HEK293T (cell line): ENCODE data around the gene SEPTIN12.

Source experiments
- CTCF ChIA-PET: fragments of 350-600 bp; formaldehyde crosslinking; extraction: SDS; loops from one replicate; lab custom pipeline; 2021; ENCODE audit warnings: antibody characterized with exemption, inconsistent platforms; lab: Yijun Ruan, JAX
- POLR2A ChIA-PET: fragments of 350-600 bp; formaldehyde crosslinking; extraction: SDS; loops from one replicate; lab custom pipeline; 2020; ENCODE audit warnings: antibody characterized with exemption, inconsistent platforms; lab: Yijun Ruan, JAX
- DNase-seq: peaks from one replicate; pipeline ENCODE4 v3.0.0; 2012; ENCODE audit warnings: mixed read lengths; ENCODE audit errors: extremely low spot score
- ARNT ChIP-seq: fragments of 450-650 bp; IDR thresholded peaks from 2 replicates; pipeline ENCODE4 v1.6.1; 2017; ENCODE audit warnings: mild to moderate bottlenecking
- BHLHE40 ChIP-seq: fragments of 450-650 bp; IDR thresholded peaks from 2 replicates; pipeline ENCODE4 v1.6.1; 2016; ENCODE audit warnings: mild to moderate bottlenecking, moderate library complexity, borderline replicate concordance
- CTBP1 ChIP-seq: fragments of 450-650 bp; IDR thresholded peaks from 2 replicates; pipeline ENCODE4 v1.6.1; 2016; ENCODE audit warnings: borderline replicate concordance
- ELF4 ChIP-seq: fragments of 450-650 bp; IDR thresholded peaks from 2 replicates; pipeline ENCODE4 v1.6.1; 2017; ENCODE audit warnings: antibody characterized with exemption
- FOXA1 ChIP-seq: fragments of 450-650 bp; IDR thresholded peaks from 2 replicates; pipeline ENCODE4 v1.6.1; 2016; ENCODE audit warnings: mild to moderate bottlenecking
- FOXK2 ChIP-seq: fragments of 450-650 bp; IDR thresholded peaks from 2 replicates; pipeline ENCODE4 v1.6.1; 2016; ENCODE audit warnings: mild to moderate bottlenecking
- FOXM1 ChIP-seq: fragments of 450-650 bp; IDR thresholded peaks from 2 replicates; pipeline ENCODE4 v1.6.1; 2017; ENCODE audit warnings: mild to moderate bottlenecking, borderline replicate concordance
- HDGF ChIP-seq: fragments of 450-650 bp; IDR thresholded peaks from 2 replicates; pipeline ENCODE4 v1.6.1; 2017; ENCODE audit warnings: antibody characterized with exemption, borderline replicate concordance
- L3MBTL2 ChIP-seq: fragments of 450-650 bp; conservative IDR thresholded peaks from 2 replicates; pipeline ENCODE4 v1.6.1; 2016; ENCODE audit warnings: mild to moderate bottlenecking
- LEF1 ChIP-seq: fragments of 450-650 bp; IDR thresholded peaks from 2 replicates; pipeline ENCODE4 v1.6.1; 2017; ENCODE audit warnings: mild to moderate bottlenecking, borderline replicate concordance
- NFRKB ChIP-seq: fragments of 450-650 bp; IDR thresholded peaks from 2 replicates; pipeline ENCODE4 v1.6.1; 2016; ENCODE audit warnings: mild to moderate bottlenecking, moderate library complexity
- PKNOX1 ChIP-seq: fragments of 450-650 bp; IDR thresholded peaks from 2 replicates; pipeline ENCODE4 v1.6.1; 2016
- SP1 ChIP-seq: fragments of 450-650 bp; IDR thresholded peaks from 2 replicates; pipeline ENCODE4 v1.6.1; 2017
- SUZ12 ChIP-seq: fragments of 450-650 bp; IDR thresholded peaks from 2 replicates; pipeline ENCODE4 v1.6.1; 2016; ENCODE audit warnings: mild to moderate bottlenecking
- TARDBP ChIP-seq: fragments of 450-650 bp; IDR thresholded peaks from 2 replicates; pipeline ENCODE4 v1.6.1; 2016
- ZNF384 ChIP-seq: fragments of 450-650 bp; IDR thresholded peaks from 2 replicates; pipeline ENCODE4 v1.6.1; 2016

SEPTIN12 gene

GRCh38 chr16:4830408-4830807, 42.3 kb upstream of the SEPTIN12 start:
- ChIA-PET CTCF (no interaction called here), POLR2A (no interaction called here)
- TF ChIP-seq SUZ12: no peak
- no peak for TF ChIP-seq LEF1
- no peak for TF ChIP-seq ELF4
- TF ChIP-seq FOXK2: no peak
- TF ChIP-seq FOXA1: no peak
- no peak for DNase-seq

- ChIA-PET CTCF (no interaction called here), POLR2A (no interaction called here)
- DNase-seq: no peak
- TF ChIP-seq SUZ12: no peak
- no peak for TF ChIP-seq FOXA1
- TF ChIP-seq NFRKB: no peak
- TF ChIP-seq ELF4: no peak
- no peak for TF ChIP-seq LEF1
Observed at GRCh38 chr16:4828567-4829321, 40.6 kb upstream of the SEPTIN12 start.

- no peak for DNase-seq
- TF ChIP-seq FOXA1 (no peak), SUZ12 (no peak), FOXM1 (no peak), L3MBTL2 (no peak), CTBP1 (no peak), ARNT (no peak), BHLHE40 (no peak)
- ChIA-PET CTCF (no interaction called here), POLR2A (interaction anchor here (1.0 kb wide), 1 partner anchor 58 kb away, joined by 3 read pairs; no protein-coding TSS in a partner anchor)
Observed at GRCh38 chr16:4826980-4827379, 38.8 kb upstream of the SEPTIN12 start.

- CTCF ChIA-PET: interaction anchor here (0.6 kb wide), 1 partner anchor 91 kb away, joined by 3 read pairs; no protein-coding TSS in a partner anchor
- TF ChIP-seq TARDBP: no peak
- no peak for TF ChIP-seq ELF4
- TF ChIP-seq ZNF384: no peak
- TF ChIP-seq ARNT: no peak
- TF ChIP-seq CTBP1: no peak
- no peak for TF ChIP-seq SUZ12
- TF ChIP-seq FOXM1: no peak
- no peak for TF ChIP-seq FOXK2
- DNase-seq: no peak
- POLR2A ChIA-PET: interaction anchor here (1.0 kb wide), 1 partner anchor 58 kb away, joined by 3 read pairs; no protein-coding TSS in a partner anchor
Observed at GRCh38 chr16:4826526-4826925, 38.4 kb upstream of the SEPTIN12 start.

GRCh38 chr16:4825196-4825595, 37.1 kb upstream of the SEPTIN12 start:
- no peak for TF ChIP-seq BHLHE40
- TF ChIP-seq NFRKB: no peak
- TF ChIP-seq LEF1: no peak
- no peak for TF ChIP-seq SP1
- TF ChIP-seq HDGF: no peak
- no peak for TF ChIP-seq FOXA1
- no peak for TF ChIP-seq FOXK2
- TF ChIP-seq L3MBTL2: no peak
- no peak for TF ChIP-seq ELF4
- no peak for DNase-seq
- ChIA-PET CTCF (no interaction called here), POLR2A (no interaction called here)

GRCh38 chr16:4820652-4821051, 32.5 kb upstream of the SEPTIN12 start:
- DNase-seq: no peak
- TF ChIP-seq HDGF (no peak), NFRKB (no peak), SUZ12 (no peak), FOXM1 (no peak), TARDBP (no peak), ZNF384 (no peak), PKNOX1 (no peak), FOXA1 (no peak)
- POLR2A ChIA-PET: no interaction called here
- CTCF ChIA-PET: no interaction called here

GRCh38 chr16:4814542-4815173, 26.5 kb upstream of the SEPTIN12 start:
- TF ChIP-seq FOXA1 (no peak), PKNOX1 (no peak), ZNF384 (no peak), BHLHE40 (no peak), LEF1 (no peak), TARDBP (no peak)
- CTCF ChIA-PET: no interaction called here
- no peak for DNase-seq
- POLR2A ChIA-PET: no interaction called here
